Mesenchymal stem cell (in vitro differentiated cells and primary cell): Measurements from ENCODE around the gene KIF3C.
"Not testable (repeated sequence)": the region's sequence is repeated elsewhere in the genome, so short reads cannot be mapped to it uniquely, and the experiment has no call there.

Source experiments
- DNase-seq: peaks from one replicate; pipeline ENCODE4 v3.0.0-alpha.2; 2013
- H2AFZ ChIP-seq: one replicate; pipeline ENCODE4 v1.6.1; 2013; ENCODE audit warnings: low read depth, mild to moderate bottlenecking, control low read depth, inconsistent platforms, low read length, moderate library complexity
- H2AK5ac ChIP-seq: 2 replicates; pipeline ENCODE4 v1.6.1; 2013; ENCODE audit warnings: low read length, moderate library complexity, mild to moderate bottlenecking, inconsistent platforms; ENCODE audit not compliant: severe bottlenecking
- H2BK120ac ChIP-seq: one replicate; pipeline ENCODE4 v1.6.1; 2013; ENCODE audit warnings: low read depth, mild to moderate bottlenecking, inconsistent platforms, low read length, moderate library complexity
- H2BK12ac ChIP-seq, 2 experiments: one replicate each; pipeline ENCODE4 v1.6.1; 2013; ENCODE audit warnings: inconsistent platforms in 2 of 2, low read length in 2 of 2, mild to moderate bottlenecking in 2 of 2, moderate library complexity in 2 of 2, control low read depth in 1 of 2
- H2BK15ac ChIP-seq: one replicate; pipeline ENCODE4 v1.6.1; 2013; ENCODE audit warnings: mild to moderate bottlenecking, low read depth, inconsistent platforms; ENCODE audit not compliant: poor library complexity, severe bottlenecking
- H2BK5ac ChIP-seq: 2 replicates; pipeline ENCODE4 v1.6.1; 2013; ENCODE audit warnings: low read depth, mild to moderate bottlenecking, low read length, control low read depth, inconsistent platforms; ENCODE audit not compliant: poor library complexity, severe bottlenecking
- H3K14ac ChIP-seq, 2 experiments: one replicate each; pipeline ENCODE4 v1.6.1; 2013; ENCODE audit warnings: inconsistent platforms in 2 of 2, low read length in 2 of 2, control low read depth in 1 of 2, mild to moderate bottlenecking in 1 of 2, moderate library complexity in 1 of 2
- H3K18ac ChIP-seq, 2 experiments: one replicate each; pipeline ENCODE4 v1.6.1; 2013; ENCODE audit warnings: inconsistent platforms in 2 of 2, low read length in 2 of 2, control low read depth in 1 of 2, low read depth in 1 of 2, mild to moderate bottlenecking in 1 of 2
- H3K23ac ChIP-seq, 2 experiments: one replicate each; pipeline ENCODE4 v1.6.1; 2013; ENCODE audit warnings: inconsistent platforms in 2 of 2, low read length in 2 of 2, mild to moderate bottlenecking in 2 of 2, moderate library complexity in 2 of 2, control low read depth in 1 of 2
- H3K27ac ChIP-seq: 2 replicates; pipeline ENCODE4 v1.5.1; 2013; ENCODE audit warnings: mild to moderate bottlenecking, moderate library complexity, low read length, control low read depth, inconsistent platforms; ENCODE audit not compliant: poor library complexity, severe bottlenecking
- H3K27me3 ChIP-seq, 2 experiments: 2 replicates each; pipeline versions ENCODE4 v1.6.1 to v1.7.0; 2013; ENCODE audit warnings: low read length in 2 of 2, mild to moderate bottlenecking in 2 of 2, moderate library complexity in 2 of 2, control low read depth in 1 of 2, inconsistent platforms in 1 of 2; ENCODE audit not compliant: control insufficient read depth in 1 of 2, insufficient read depth in 1 of 2
- H3K36me3 ChIP-seq, 2 experiments: 2 replicates each; pipeline versions ENCODE4 v1.6.1 to v1.7.0; 2013; ENCODE audit warnings: low read length in 2 of 2, control low read depth in 1 of 2, inconsistent platforms in 1 of 2, low read depth in 1 of 2, mild to moderate bottlenecking in 1 of 2; ENCODE audit not compliant: insufficient read depth in 2 of 2, control insufficient read depth in 1 of 2
- H3K4ac ChIP-seq, 2 experiments: one replicate each; pipeline ENCODE4 v1.6.1; 2013; ENCODE audit warnings: inconsistent platforms in 2 of 2, low read length in 2 of 2, mild to moderate bottlenecking in 2 of 2, moderate library complexity in 2 of 2, control low read depth in 1 of 2, low read depth in 1 of 2
- H3K4me1 ChIP-seq: 2 replicates; pipeline ENCODE4 v1.6.1; 2013; ENCODE audit warnings: low read depth, low read length, control low read depth; ENCODE audit not compliant: control insufficient read depth, insufficient read depth
- H3K4me2 ChIP-seq: 2 replicates; pipeline ENCODE4 v1.6.1; 2013; ENCODE audit warnings: low read length, mild to moderate bottlenecking, inconsistent platforms; ENCODE audit not compliant: poor library complexity, severe bottlenecking
- H3K4me3 ChIP-seq, 2 experiments: 2 replicates each; pipeline versions ENCODE4 v1.5.1 to v1.7.0; 2013; ENCODE audit warnings: low read length in 2 of 2, mild to moderate bottlenecking in 2 of 2, control low read depth in 1 of 2, low read depth in 1 of 2; ENCODE audit not compliant: insufficient read depth in 1 of 2
- H3K79me1 ChIP-seq: replicated peaks from 2 replicates; pipeline ENCODE4 v1.6.1; 2013; ENCODE audit warnings: mild to moderate bottlenecking, control low read depth, low read length, inconsistent platforms; ENCODE audit not compliant: poor library complexity, severe bottlenecking
- H3K9ac ChIP-seq: 2 replicates; pipeline ENCODE4 v1.7.0; 2013; ENCODE audit warnings: mild to moderate bottlenecking, low read length, moderate library complexity
- H3K9me3 ChIP-seq: 2 replicates; pipeline ENCODE4 v1.7.0; 2013; ENCODE audit warnings: mild to moderate bottlenecking, low read length; ENCODE audit not compliant: control insufficient read depth
- H4K8ac ChIP-seq: one replicate; pipeline ENCODE4 v1.6.1; 2013; ENCODE audit warnings: inconsistent platforms, mild to moderate bottlenecking, low read length, moderate library complexity
- H4K91ac ChIP-seq: one replicate; pipeline ENCODE4 v1.6.1; 2013; ENCODE audit warnings: mild to moderate bottlenecking, low read length, inconsistent platforms
- WGBS: methylation state at CpG from one replicate; pipeline ENCODE4 v1.1.7; 2013; ENCODE audit warnings: mixed read lengths; 5-methylcytosine and 5-hydroxymethylcytosine counted together

KIF3C gene

DNA sequence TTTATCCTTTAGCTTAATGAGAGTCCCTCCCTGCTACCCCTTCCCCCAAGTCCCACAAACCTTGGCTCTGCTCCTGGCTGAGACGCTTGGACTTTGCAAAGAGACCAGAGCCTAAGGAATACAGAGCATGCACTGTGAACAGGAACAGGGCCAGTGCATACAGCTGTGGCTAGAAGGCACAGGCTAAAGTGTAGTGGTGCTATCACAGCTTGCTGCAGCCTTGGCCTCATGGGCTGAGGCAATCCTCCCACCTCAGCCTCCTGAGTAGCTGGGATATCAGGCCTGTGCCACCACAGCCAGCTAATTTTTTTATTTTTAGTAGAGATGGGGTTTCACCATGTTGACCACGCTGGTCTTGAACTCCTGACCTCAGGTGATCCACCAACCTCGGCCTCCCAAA lies 64.5 kb downstream of the KIF3C start:
- H4K91ac ChIP-seq: no peak overlapping the region
- peak overlapping the region in 1 of 2 experiments; percentile 18 for H3K18ac ChIP-seq
- H2BK5ac ChIP-seq: no peak overlapping the region
- H3K4me1 ChIP-seq: peaks cover 2% of the 10 kb centered on the region
- H3K36me3 ChIP-seq: no peaks in the 10 kb centered on the region
- DNase-seq: no peak
- no peak overlapping the region for H2BK12ac ChIP-seq
- 96% methylated on average over 3 of the region's 3 CpGs for WGBS
- no peak overlapping the region for H3K27ac ChIP-seq
- no peak overlapping the region for H3K23ac ChIP-seq
- no peaks in the 10 kb centered on the region for H3K9me3 ChIP-seq
- H3K4me3 ChIP-seq: no peak overlapping the region
- no peak overlapping the region for H2AFZ ChIP-seq
- H2BK15ac ChIP-seq: no peak overlapping the region
- no peak overlapping the region for H2AK5ac ChIP-seq
- no peak overlapping the region for H4K8ac ChIP-seq
- H3K4me2 ChIP-seq: no peak overlapping the region
- no peak overlapping the region for H3K14ac ChIP-seq
- H3K79me1 ChIP-seq: no peaks in the 10 kb centered on the region
- no peaks in the 10 kb centered on the region for H3K27me3 ChIP-seq
- no peak overlapping the region for H3K4ac ChIP-seq
- no peak overlapping the region for H3K9ac ChIP-seq
- H2BK120ac ChIP-seq: no peak overlapping the region

DNA sequence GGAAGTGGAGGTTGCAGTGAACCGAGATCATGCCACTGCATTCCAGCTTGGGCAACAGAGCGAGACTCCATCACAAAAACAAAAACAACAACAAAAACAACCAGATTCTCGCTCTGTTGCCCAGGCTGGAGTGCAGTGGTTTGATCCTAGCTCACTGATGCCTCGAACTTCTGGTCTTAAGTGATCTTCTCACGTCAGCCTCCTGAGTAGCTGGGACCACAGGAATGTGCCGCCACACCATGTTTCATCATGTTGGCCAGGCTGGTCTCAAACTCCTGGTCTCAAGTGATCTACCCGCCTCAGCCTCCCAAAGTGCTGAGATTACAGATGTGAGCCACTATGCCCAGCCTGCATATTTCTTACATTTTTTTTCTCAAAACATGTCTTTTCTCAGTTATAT lies 64.9 kb downstream of the KIF3C start:
- not testable (repeated sequence) for H2BK120ac ChIP-seq, H3K4me2 ChIP-seq, H3K79me1 ChIP-seq, H4K8ac ChIP-seq, H2AFZ ChIP-seq, H3K18ac ChIP-seq, H3K36me3 ChIP-seq, H3K9me3 ChIP-seq, H2BK15ac ChIP-seq, H3K4ac ChIP-seq, H2BK5ac ChIP-seq, H3K23ac ChIP-seq, H4K91ac ChIP-seq, H3K4me1 ChIP-seq, H3K9ac ChIP-seq, H3K27me3 ChIP-seq, H2BK12ac ChIP-seq, H3K27ac ChIP-seq, H3K4me3 ChIP-seq, H2AK5ac ChIP-seq, H3K14ac ChIP-seq
- 72% methylated on average over 7 of the region's 7 CpGs for WGBS
- DNase-seq: peak; percentile 74

DNA sequence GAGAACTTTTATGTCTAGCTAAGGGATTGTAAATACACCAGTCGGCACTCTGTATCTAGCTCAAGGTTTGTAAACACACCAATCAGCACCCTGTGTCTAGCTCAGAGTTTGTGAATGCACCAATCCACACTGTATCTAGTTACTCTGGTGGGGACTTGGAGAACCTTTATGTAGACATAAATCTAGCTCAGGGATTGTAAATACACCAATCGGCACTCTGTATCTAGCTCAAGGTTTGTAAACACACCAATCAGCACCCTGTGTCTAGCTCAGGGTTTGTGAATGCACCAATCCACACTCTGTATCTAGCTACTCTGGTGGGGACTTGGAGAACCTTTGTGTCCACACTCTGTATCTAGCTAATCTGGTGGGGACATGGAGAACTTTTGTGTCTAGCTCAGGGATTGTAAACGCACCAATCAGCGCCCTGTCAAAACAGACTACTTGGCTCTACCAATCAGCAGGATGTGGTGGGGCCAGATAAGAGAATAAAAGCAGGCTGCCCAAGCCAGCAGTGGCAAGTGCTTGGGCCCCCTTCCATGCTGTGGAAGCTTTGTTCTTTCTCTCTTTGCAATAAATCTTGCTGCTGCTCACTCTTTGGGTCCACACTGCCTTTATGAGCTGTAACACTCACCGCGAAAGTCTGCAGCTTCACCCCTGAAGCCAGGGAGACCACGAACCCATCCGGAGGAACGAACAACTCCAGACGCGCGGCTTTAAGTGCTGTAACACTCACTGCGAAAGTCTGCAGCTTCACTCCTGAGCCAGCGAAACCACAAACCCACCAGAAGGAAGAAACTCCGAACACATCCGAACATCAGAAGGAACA lies 66.1 kb downstream of the KIF3C start:
- 72% methylated on average over 14 of the region's 16 CpGs for WGBS

DNA sequence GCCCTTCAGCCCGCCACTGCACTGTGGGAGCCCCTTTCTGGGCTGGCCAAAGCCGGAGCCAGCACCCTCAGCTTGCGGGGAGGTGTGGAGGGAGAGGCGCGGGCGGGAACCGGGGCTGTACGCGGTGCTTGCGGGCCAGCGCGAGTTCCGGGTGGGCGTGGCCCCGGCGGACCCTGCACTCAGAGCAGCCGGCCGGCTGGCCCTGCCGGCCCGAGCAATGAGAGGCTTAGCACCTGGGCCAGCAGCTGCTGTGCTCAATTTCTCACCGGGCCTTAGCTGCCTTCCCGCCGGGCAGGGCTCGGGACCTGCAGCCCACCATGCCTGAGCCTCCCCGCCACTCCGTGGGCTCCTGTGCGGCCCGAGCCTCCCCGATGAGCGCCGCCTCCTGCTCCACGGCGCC lies 66.9 kb downstream of the KIF3C start:
- WGBS: 94% methylated on average over 21 of the region's 33 CpGs
- not testable (repeated sequence) for H2AK5ac ChIP-seq, H2BK120ac ChIP-seq

More for the DNA sequence above, 66.1 kb downstream of the KIF3C start:
- not testable (repeated sequence) for H2BK12ac ChIP-seq, H3K9me3 ChIP-seq, H3K27me3 ChIP-seq, H2BK15ac ChIP-seq, H3K4ac ChIP-seq, H2AFZ ChIP-seq, H3K79me1 ChIP-seq, H4K8ac ChIP-seq, H4K91ac ChIP-seq, H3K36me3 ChIP-seq, H3K4me2 ChIP-seq, H3K18ac ChIP-seq, H3K4me1 ChIP-seq, H2AK5ac ChIP-seq, H3K23ac ChIP-seq, H3K14ac ChIP-seq, H3K27ac ChIP-seq, H3K9ac ChIP-seq, H2BK5ac ChIP-seq, H2BK120ac ChIP-seq, H3K4me3 ChIP-seq, DNase-seq

More for the DNA sequence above, 66.9 kb downstream of the KIF3C start:
- not testable (repeated sequence) for H3K14ac ChIP-seq, H3K4me3 ChIP-seq, H2AFZ ChIP-seq, H3K18ac ChIP-seq, H4K8ac ChIP-seq, DNase-seq, H3K36me3 ChIP-seq, H3K4me2 ChIP-seq, H3K79me1 ChIP-seq, H3K9ac ChIP-seq, H3K4ac ChIP-seq, H3K27me3 ChIP-seq, H2BK12ac ChIP-seq, H2BK15ac ChIP-seq, H2BK5ac ChIP-seq, H3K23ac ChIP-seq, H4K91ac ChIP-seq, H3K27ac ChIP-seq, H3K4me1 ChIP-seq, H3K9me3 ChIP-seq
